ENCODE measurements around the gene PARD3B. TPM values are rescaled to one million over a fixed set of nuclear protein-coding genes. Genes with fewer than 3 reads are reported as not detected.
A peak's percentile ranks its signal among the peaks of the same experiment; 100 is the strongest.

Gene PARD3B
- total RNA-seq, 1 experiment from 2014 or later: 7.6 TPM

GRCh38 chr2:205130111-205130829 lies 585.0 kb downstream of the PARD3B start:
- BruUV-seq (replicated peaks): no TSS peak
- no peaks in the 10 kb centered on the region for H3K27me3 ChIP-seq (replicated peaks; ENCODE audit: insufficient read depth, low read depth, low read length, poor library complexity)
- H3K9me3 ChIP-seq (ENCODE audit: low read depth, low read length, poor library complexity, severe bottlenecking): no peaks in the 10 kb centered on the region
- no peak overlapping the region for H3K27ac ChIP-seq (ENCODE audit: low read depth, low read length, poor library complexity, severe bottlenecking)
- DNase-seq (ENCODE audit: low spot score): no peak
- intact Hi-C loops (cut with micrococcal nuclease; ENCODE audit: unreplicated experiment): no loop called here
- H3K4me3 ChIP-seq (ENCODE audit: low read depth, low read length, poor library complexity, severe bottlenecking): no peak overlapping the region
- H3K36me3 ChIP-seq (ENCODE audit: insufficient read depth, low read length, poor library complexity, severe bottlenecking): no peaks in the 10 kb centered on the region
- TF ChIP-seq, protein P1, sequence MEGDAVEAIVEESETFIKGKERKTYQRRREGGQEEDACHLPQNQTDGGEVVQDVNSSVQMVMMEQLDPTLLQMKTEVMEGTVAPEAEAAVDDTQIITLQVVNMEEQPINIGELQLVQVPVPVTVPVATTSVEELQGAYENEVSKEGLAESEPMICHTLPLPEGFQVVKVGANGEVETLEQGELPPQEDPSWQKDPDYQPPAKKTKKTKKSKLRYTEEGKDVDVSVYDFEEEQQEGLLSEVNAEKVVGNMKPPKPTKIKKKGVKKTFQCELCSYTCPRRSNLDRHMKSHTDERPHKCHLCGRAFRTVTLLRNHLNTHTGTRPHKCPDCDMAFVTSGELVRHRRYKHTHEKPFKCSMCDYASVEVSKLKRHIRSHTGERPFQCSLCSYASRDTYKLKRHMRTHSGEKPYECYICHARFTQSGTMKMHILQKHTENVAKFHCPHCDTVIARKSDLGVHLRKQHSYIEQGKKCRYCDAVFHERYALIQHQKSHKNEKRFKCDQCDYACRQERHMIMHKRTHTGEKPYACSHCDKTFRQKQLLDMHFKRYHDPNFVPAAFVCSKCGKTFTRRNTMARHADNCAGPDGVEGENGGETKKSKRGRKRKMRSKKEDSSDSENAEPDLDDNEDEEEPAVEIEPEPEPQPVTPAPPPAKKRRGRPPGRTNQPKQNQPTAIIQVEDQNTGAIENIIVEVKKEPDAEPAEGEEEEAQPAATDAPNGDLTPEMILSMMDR (conservative IDR thresholded peaks at IDR 0.05; ENCODE audit: low read depth, low read length): no peak
- TF ChIP-seq EZH2 (IDR thresholded peaks at IDR 0.05; ENCODE audit: borderline replicate concordance, low read depth, low read length, poor library complexity, severe bottlenecking): no peak
- CTCF ChIA-PET: interaction anchor here (0.6 kb wide), 1 partner anchor 438 kb away, joined by 3 read pairs; no protein-coding TSS in a partner anchor
- POLR2A ChIA-PET (ENCODE audit: low non-redundant PET): interaction anchor here (0.6 kb wide), 1 partner anchor 953 kb away, joined by 7 read pairs; no protein-coding TSS in a partner anchor
- H3K4me1 ChIP-seq (ENCODE audit: insufficient read depth, low read length, poor library complexity, severe bottlenecking): no peaks in the 10 kb centered on the region

DNA sequence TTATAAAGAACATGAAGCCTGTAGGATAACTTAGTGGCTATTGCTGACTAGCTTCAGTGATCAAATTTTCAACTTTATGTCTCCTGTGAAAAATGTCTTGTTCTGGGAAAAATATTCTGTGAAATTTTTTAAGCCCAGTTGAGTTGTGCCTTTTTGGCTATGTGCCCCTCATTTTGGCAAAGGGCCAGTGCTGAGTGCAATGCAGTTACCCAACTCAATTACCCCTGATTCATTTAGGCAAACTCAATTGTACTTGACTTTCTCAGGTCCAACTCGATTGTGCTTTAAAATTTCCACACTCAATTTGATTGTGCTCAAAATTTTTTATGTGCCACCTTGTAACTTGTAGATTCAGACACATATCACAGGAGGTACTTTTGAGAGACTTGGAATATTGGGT lies 588.3 kb downstream of the PARD3B start:
- CTCF ChIA-PET: no interaction called here
- H3K9me3 ChIP-seq (ENCODE audit: low read depth, low read length, poor library complexity, severe bottlenecking): no peaks in the 10 kb centered on the region
- H3K36me3 ChIP-seq (ENCODE audit: insufficient read depth, low read length, poor library complexity, severe bottlenecking): no peaks in the 10 kb centered on the region
- TF ChIP-seq EZH2 (IDR thresholded peaks at IDR 0.05; ENCODE audit: borderline replicate concordance, low read depth, low read length, poor library complexity, severe bottlenecking): no peak
- TF ChIP-seq, protein P1 (conservative IDR thresholded peaks at IDR 0.05; ENCODE audit: low read depth, low read length): no peak
- no peaks in the 10 kb centered on the region for H3K27me3 ChIP-seq (replicated peaks; ENCODE audit: insufficient read depth, low read depth, low read length, poor library complexity)
- no peak overlapping the region for H3K4me3 ChIP-seq (ENCODE audit: low read depth, low read length, poor library complexity, severe bottlenecking)
- BruUV-seq (replicated peaks): no TSS peak
- H3K27ac ChIP-seq (ENCODE audit: low read depth, low read length, poor library complexity, severe bottlenecking): no peak overlapping the region
- POLR2A ChIA-PET (ENCODE audit: low non-redundant PET): no interaction called here
- no peaks in the 10 kb centered on the region for H3K4me1 ChIP-seq (ENCODE audit: insufficient read depth, low read length, poor library complexity, severe bottlenecking)
- peak; percentile 7 for DNase-seq (ENCODE audit: low spot score)
- intact Hi-C loops (cut with micrococcal nuclease; ENCODE audit: unreplicated experiment): no loop called here

- no peak for DNase-seq (ENCODE audit: low spot score)
- Histone ChIP-seq H3K4me3 (ENCODE audit: low read depth, low read length, poor library complexity, severe bottlenecking) (no peak overlapping the region), H3K27ac (ENCODE audit: low read depth, low read length, poor library complexity, severe bottlenecking) (no peak overlapping the region), H3K4me1 (ENCODE audit: insufficient read depth, low read length, poor library complexity, severe bottlenecking) (no peaks in the 10 kb centered on the region), H3K9me3 (ENCODE audit: low read depth, low read length, poor library complexity, severe bottlenecking) (no peaks in the 10 kb centered on the region), H3K36me3 (ENCODE audit: insufficient read depth, low read length, poor library complexity, severe bottlenecking) (no peaks in the 10 kb centered on the region), H3K27me3 (replicated peaks; ENCODE audit: insufficient read depth, low read depth, low read length, poor library complexity) (no peaks in the 10 kb centered on the region)
- intact Hi-C loops (cut with micrococcal nuclease; ENCODE audit: unreplicated experiment): no loop called here
- POLR2A ChIA-PET (ENCODE audit: low non-redundant PET): no interaction called here
- CTCF ChIA-PET: no interaction called here
- TF ChIP-seq EZH2 (IDR thresholded peaks at IDR 0.05; ENCODE audit: borderline replicate concordance, low read depth, low read length, poor library complexity, severe bottlenecking): no peak
- TF ChIP-seq, protein P1 (conservative IDR thresholded peaks at IDR 0.05; ENCODE audit: low read depth, low read length): no peak
- BruUV-seq (replicated peaks): no TSS peak
Measured at GRCh38 chr2:205138735-205139134, 593.5 kb downstream of the PARD3B start.

Data from A673 (cell line).